NT2/D1 (cell line): ENCODE results near the gene CALHM3.

Experiments
- SUZ12 ChIP-seq: IDR thresholded peaks from 2 replicates; pipeline ENCODE4 v1.6.1; 2011; ENCODE audit not compliant: insufficient read length, insufficient read depth; ENCODE audit errors: extremely low read depth
- YY1 ChIP-seq: IDR thresholded peaks from 2 replicates; pipeline ENCODE4 v1.6.1; 2011; ENCODE audit not compliant: insufficient read length, insufficient read depth
- ZNF274 ChIP-seq: IDR thresholded peaks from 2 replicates; pipeline ENCODE4 v1.6.1; 2011; ENCODE audit warnings: mild to moderate bottlenecking, low read depth, low read length

DNA sequence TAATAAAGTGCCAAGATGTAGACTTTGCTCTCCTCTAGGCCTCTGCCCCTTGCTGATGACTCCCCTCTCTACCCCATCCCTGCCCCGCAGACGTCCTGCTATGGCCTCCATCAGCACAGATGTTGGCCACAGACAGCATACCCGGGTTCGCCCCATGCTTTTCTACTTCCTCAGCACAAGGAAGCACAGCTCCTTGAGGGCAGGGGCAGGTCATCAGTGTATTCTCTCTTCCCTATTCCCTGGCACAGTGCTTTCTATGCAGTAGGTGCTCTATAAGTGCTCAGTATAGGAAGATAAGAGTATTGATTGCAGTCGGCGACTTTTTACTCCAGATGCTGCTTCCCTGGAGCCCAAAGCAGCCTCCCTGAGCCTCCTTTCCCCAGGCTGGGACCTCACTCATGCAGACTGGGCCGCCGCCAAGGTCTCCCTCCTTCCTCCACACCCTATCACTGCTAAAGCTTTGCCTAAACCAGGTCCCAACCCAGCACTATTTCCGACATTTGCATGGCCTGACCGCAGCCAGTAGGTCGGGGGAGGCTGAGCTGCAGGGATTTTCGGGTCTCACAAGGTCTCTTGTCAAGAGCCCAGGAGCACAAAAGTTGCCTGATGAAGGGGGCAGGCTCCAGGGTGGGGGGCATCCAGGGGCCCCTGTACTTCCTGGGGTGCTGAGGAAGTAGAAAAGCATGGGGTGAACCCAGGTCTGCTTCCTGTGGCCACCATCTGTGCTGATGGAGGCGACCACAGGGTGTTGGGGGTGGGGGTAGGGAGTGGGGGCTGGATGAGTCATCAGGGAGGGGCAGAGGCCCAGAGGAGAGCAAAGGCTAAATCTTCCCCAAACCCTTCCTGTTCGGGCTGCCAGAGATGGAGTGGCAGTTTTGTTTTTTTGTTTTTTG lies 8.0 kb downstream of the CALHM3 start:
- TF ChIP-seq SUZ12 (no peak), YY1 (no peak), ZNF274 (no peak)
